BE2C (cell line): ENCODE results near the gene HERC3.

Experiments
- DNase-seq: peaks from one replicate; pipeline ENCODE4 v3.0.0-alpha.2; 2020
- H3K27me3 ChIP-seq: fragments of 250-450 bp; sonication (Bioruptor Pico); 2 replicates; pipeline ENCODE4 v1.5.1; 2020; ENCODE audit warnings: mild to moderate bottlenecking
- H3K36me3 ChIP-seq: fragments of 250-450 bp; sonication (Bioruptor Pico); 2 replicates; pipeline ENCODE4 v1.5.1; 2020; ENCODE audit warnings: mild to moderate bottlenecking
- H3K4me1 ChIP-seq: fragments of 250-450 bp; sonication (Bioruptor Pico); 2 replicates; pipeline ENCODE4 v1.5.1; 2020
- H3K4me3 ChIP-seq: 2 replicates; pipeline ENCODE4 v1.5.1; 2011; ENCODE audit warnings: low read depth, low read length
- H3K9me3 ChIP-seq: fragments of 250-450 bp; sonication (Bioruptor Pico); 2 replicates; pipeline ENCODE4 v1.5.1; 2020
- TF ChIP-seq, protein P1 (sequence below): IDR thresholded peaks from 2 replicates; pipeline ENCODE4 v1.5.1; 2012; ENCODE audit warnings: mild to moderate bottlenecking, low read depth, low read length

The HERC3 gene

DNA sequence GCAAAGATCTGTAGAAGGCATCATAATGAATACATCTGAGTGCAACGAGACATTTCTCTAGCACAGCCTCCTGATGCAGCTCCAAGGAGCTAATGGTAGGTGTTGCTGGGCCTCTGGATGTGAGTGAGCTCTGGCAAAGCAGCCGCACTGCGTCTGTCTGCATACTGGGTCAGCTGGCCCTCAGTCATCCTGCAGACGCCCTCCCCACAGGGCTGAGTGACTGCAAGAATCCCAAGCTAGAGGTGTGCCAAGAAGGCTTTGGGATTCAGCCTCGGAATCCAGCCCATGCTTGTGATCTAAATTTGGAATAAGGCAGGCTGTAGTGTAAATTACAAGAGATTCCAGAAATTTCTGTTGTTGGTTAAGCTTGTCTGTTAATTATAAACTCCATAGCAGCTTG is 18.5 kb downstream of the HERC3 start:
- H3K27me3 ChIP-seq = no peaks in the 10 kb centered on the region
- H3K4me1 ChIP-seq = peaks cover 9% of the 10 kb centered on the region
- no peak overlapping the region for H3K4me3 ChIP-seq
- H3K9me3 ChIP-seq = no peaks in the 10 kb centered on the region
- TF ChIP-seq, protein P1, sequence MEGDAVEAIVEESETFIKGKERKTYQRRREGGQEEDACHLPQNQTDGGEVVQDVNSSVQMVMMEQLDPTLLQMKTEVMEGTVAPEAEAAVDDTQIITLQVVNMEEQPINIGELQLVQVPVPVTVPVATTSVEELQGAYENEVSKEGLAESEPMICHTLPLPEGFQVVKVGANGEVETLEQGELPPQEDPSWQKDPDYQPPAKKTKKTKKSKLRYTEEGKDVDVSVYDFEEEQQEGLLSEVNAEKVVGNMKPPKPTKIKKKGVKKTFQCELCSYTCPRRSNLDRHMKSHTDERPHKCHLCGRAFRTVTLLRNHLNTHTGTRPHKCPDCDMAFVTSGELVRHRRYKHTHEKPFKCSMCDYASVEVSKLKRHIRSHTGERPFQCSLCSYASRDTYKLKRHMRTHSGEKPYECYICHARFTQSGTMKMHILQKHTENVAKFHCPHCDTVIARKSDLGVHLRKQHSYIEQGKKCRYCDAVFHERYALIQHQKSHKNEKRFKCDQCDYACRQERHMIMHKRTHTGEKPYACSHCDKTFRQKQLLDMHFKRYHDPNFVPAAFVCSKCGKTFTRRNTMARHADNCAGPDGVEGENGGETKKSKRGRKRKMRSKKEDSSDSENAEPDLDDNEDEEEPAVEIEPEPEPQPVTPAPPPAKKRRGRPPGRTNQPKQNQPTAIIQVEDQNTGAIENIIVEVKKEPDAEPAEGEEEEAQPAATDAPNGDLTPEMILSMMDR = no peak
- no peak for DNase-seq
- H3K36me3 ChIP-seq = no peaks in the 10 kb centered on the region

DNA sequence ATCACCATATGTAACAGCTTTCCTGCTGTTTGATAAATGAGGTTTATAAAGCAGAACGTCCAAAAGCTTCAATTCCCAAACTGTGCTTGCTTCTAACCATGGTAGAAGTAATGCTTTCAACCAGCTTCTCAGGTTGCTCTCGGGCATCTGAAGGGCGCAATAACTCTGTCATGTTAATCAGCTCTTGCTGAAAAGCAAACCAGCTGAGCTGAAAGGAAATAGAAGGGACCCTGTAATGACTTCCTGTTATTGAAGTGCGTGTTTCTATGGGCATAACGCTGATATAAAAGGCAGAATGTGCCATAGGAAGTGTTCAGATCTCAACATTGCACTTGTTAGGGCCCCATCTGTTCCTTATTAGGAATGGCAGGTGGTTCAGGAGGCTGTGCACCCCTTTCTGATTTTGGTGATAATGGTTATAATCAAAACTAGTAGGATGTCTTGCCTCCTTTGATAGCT is 21.2 kb downstream of the HERC3 start:
- TF ChIP-seq, protein P1 = no peak
- Histone ChIP-seq H3K9me3 (no peaks in the 10 kb centered on the region), H3K36me3 (no peaks in the 10 kb centered on the region), H3K4me1 (peaks cover 12% of the 10 kb centered on the region), H3K27me3 (no peaks in the 10 kb centered on the region), H3K4me3 (no peak overlapping the region)
- no peak for DNase-seq

DNA sequence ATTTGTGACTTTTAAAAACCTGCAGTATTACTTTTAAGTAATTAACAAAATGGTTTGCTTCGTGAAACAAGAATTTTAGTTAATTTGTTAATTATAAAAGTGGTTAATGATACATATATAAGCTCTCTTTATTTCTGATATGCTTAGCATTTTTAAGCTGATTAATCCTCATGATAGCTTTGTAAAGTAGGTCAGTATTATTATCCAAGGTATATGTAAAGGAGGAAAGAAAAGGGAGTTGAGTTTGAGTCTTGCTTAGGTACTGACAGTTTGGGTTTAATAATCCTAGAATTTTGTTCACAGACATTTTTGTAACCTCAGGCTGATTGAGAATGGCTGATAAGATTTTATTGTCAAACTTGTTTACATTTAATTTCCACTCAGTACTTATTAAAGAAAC is 21.8 kb downstream of the HERC3 start:
- TF ChIP-seq, protein P1 = no peak
- H3K4me1 ChIP-seq = peaks cover 12% of the 10 kb centered on the region
- no peaks in the 10 kb centered on the region for H3K36me3 ChIP-seq
- DNase-seq = no peak
- no peaks in the 10 kb centered on the region for H3K9me3 ChIP-seq
- no peak overlapping the region for H3K4me3 ChIP-seq
- no peaks in the 10 kb centered on the region for H3K27me3 ChIP-seq

DNA sequence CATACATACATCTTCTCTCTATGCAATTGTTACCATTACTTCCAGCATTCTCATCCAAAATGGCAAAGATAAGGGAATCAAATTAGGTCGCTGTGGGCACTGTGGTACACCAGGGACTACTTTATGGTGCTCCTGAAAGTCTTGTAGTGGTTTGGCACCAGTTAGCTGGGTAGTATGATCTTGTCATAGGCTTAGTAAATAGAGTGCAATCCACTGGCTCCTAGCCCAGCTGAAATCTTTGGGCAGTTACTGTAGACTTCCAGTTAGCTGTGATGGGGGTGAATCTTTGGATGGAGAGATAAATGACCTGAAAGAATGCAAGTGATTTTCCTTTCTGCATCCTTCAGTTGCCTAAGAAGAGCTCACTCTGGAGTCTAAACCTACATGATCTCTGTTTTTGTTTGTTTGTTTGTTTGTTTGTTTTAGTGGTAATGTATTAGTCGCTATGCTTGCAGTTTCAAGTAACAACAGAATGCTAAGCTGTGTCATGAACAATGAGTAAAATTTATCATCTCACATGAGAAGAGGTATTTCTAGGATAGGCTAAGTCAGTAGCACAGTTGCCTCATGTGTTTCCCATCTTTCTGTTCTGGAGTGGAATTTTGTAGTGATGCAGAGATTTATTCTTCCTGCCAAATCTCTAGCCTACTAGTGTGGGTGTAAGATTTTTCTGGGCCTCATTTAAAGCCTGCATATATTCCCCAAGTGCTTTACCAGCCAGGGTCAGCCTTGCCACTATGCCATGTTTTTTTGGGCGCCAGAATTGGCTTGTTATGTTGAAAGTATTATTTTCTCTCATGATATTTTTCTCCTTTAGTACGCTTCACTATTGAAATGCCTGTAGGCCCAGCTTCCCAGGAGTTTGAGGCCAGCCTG is 24.2 kb downstream of the HERC3 start:
- no peaks in the 10 kb centered on the region for H3K9me3 ChIP-seq
- H3K4me3 ChIP-seq = no peak overlapping the region
- no peaks in the 10 kb centered on the region for H3K36me3 ChIP-seq
- peaks cover 12% of the 10 kb centered on the region for H3K4me1 ChIP-seq
- no peak for DNase-seq
- no peaks in the 10 kb centered on the region for H3K27me3 ChIP-seq
- TF ChIP-seq, protein P1 = no peak

DNA sequence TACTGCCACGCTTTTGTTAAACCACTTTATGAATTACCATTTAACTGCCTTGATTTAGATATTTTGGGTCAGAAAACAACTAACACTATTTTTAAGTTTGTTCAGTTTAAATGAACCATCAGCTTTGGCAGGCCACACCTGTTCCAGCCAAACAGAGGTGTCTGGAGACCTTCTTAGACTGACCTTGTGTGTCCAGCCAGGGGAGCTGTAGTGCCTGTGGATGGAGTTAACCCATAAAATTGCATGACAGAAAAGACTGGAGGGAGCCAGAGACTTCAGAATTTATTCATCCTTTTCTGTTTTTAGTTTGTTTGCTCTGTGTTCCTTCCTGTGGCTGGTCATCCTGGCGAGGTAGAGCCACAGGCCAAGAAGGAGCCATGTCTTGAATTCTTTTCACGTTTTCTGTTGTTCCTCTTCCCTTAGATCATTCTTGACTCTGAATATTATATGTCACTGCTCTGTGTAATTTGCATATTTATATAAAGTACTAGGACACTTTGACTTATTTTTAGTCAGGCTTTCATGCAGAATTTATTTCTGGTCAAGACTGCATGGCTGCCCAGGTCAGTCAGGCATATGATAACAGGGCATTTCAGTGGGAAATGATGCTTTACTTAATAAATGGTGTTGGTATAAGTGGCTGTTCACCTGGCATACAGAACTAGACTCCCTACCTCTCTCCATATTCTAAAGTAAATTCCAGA is 26.7 kb downstream of the HERC3 start:
- Histone ChIP-seq H3K27me3 (no peaks in the 10 kb centered on the region), H3K9me3 (no peaks in the 10 kb centered on the region), H3K4me1 (peaks cover 3% of the 10 kb centered on the region; the same call in 1 of the 2 replicates), H3K36me3 (no peaks in the 10 kb centered on the region), H3K4me3 (no peak overlapping the region)
- TF ChIP-seq, protein P1 = no peak
- no peak for DNase-seq

DNA sequence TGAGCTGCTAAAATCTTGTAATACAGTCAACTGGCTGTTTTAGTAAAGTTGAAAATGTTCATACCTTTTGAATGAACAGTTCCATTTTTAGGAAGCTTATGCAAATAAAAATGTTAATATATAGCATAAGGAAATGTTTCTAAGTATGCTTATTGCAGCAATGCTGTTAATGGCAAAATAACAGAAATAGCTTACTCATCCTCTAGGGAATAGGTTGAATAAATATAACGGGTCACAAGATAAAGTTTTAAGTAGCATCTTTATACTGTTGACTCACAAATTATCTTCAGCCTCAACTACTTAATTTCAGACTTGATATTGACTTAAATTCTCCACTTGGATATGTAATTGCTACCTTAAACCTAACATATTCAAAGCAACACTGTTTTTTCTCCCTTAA is 27.7 kb downstream of the HERC3 start:
- H3K36me3 ChIP-seq = no peaks in the 10 kb centered on the region
- H3K4me3 ChIP-seq = no peak overlapping the region
- TF ChIP-seq, protein P1 = no peak
- no peaks in the 10 kb centered on the region for H3K27me3 ChIP-seq
- DNase-seq = no peak
- H3K9me3 ChIP-seq = no peaks in the 10 kb centered on the region
- H3K4me1 ChIP-seq = peaks cover 3% of the 10 kb centered on the region; the same call in 1 of the 2 replicates
